Kidney capillary endothelial cell (primary cell): ENCODE data around the gene SNAPC2.
A peak's percentile ranks its signal among the peaks of the same experiment; 100 is the strongest.

Experiments
- DNase-seq: peaks from one replicate; pipeline ENCODE4 v3.0.0-alpha.2; 2018; ENCODE audit warnings: low spot score

The SNAPC2 gene

GRCh38 chr19:7919610-7920518 lies at the start of gene SNAPC2:
TSS of gene SNAPC2 (plus strand) at chr19:7920338. CDS start at chr19:7920367, 29 bp downstream.
- peak; percentile 94 for DNase-seq

- DNase-seq, result no peak
Observed at GRCh38 chr19:7870571-7871436, 49.3 kb upstream of the SNAPC2 start.

GRCh38 chr19:7871437-7872305 lies 48.5 kb upstream of the SNAPC2 start:
- peak; percentile 45 for DNase-seq

GRCh38 chr19:7872306-7873204 lies 47.6 kb upstream of the SNAPC2 start:
- no peak for DNase-seq

GRCh38 chr19:7873304-7874075 lies 46.6 kb upstream of the SNAPC2 start:
- DNase-seq, result no peak

GRCh38 chr19:7874076-7874896 lies 45.9 kb upstream of the SNAPC2 start, which contains the start of gene PRR36:
TSS of gene PRR36 (minus strand) at chr19:7874390. CDS start at chr19:7873689, 701 bp downstream.
- DNase-seq, result no peak

GRCh38 chr19:7874897-7875273 lies 45.3 kb upstream of the SNAPC2 start:
- DNase-seq, result no peak

GRCh38 chr19:7877249-7877836 lies 42.8 kb upstream of the SNAPC2 start:
- DNase-seq, result no peak

- DNase-seq, result no peak
Observed at GRCh38 chr19:7879111-7879807, 40.9 kb upstream of the SNAPC2 start.

- no peak for DNase-seq
Observed at GRCh38 chr19:7879836-7880235, 40.3 kb upstream of the SNAPC2 start.

GRCh38 chr19:7881910-7882309 lies 38.2 kb upstream of the SNAPC2 start:
- DNase-seq, result no peak

- no peak for DNase-seq
Observed at GRCh38 chr19:7883105-7883504, 37.0 kb upstream of the SNAPC2 start.

- no peak for DNase-seq
Observed at GRCh38 chr19:7883796-7884570, 36.2 kb upstream of the SNAPC2 start.

GRCh38 chr19:7885818-7886217 lies 34.3 kb upstream of the SNAPC2 start:
- DNase-seq, result no peak

GRCh38 chr19:7887408-7888144 lies 32.6 kb upstream of the SNAPC2 start:
- no peak for DNase-seq

- DNase-seq, result no peak
Observed at GRCh38 chr19:7888145-7888825, 31.9 kb upstream of the SNAPC2 start, which contains the start of gene LRRC8E. TSS of gene LRRC8E (plus strand) at chr19:7888510. CDS start at chr19:7895604, 7,094 bp downstream.
